Smooth muscle cell (in vitro differentiated cells): ENCODE results near the gene COL2A1. TPM values are rescaled to one million over a fixed set of nuclear protein-coding genes. Genes with fewer than 3 reads are reported as not detected.

Source experiments
- DNase-seq: peaks from one replicate; lab custom pipeline; 2025; ENCODE audit not compliant: unreplicated experiment; lab: John Stamatoyannopoulos, UW
- H2AFZ ChIP-seq: fragments of 200-600 bp; sonication (generic); 2 replicates; pipeline ENCODE4 v1.6.0; 2016; ENCODE audit warnings: antibody characterized with exemption, low read depth, mild to moderate bottlenecking
- H3F3A ChIP-seq: fragments of 200-600 bp; sonication (generic); 2 replicates; pipeline ENCODE4 v1.6.0; 2017; ENCODE audit warnings: antibody characterized with exemption, low read depth
- H3K27ac ChIP-seq: fragments of 200-600 bp; sonication (generic); 2 replicates; pipeline ENCODE4 v1.5.1; 2016; ENCODE audit warnings: low read depth, mild to moderate bottlenecking
- H3K27me3 ChIP-seq: fragments of 200-600 bp; sonication (generic); 2 replicates; pipeline ENCODE4 v1.6.1; 2016; ENCODE audit warnings: low read depth, mild to moderate bottlenecking
- H3K36me3 ChIP-seq: fragments of 200-600 bp; sonication (generic); 2 replicates; pipeline ENCODE4 v1.5.1; 2016; ENCODE audit warnings: low read depth
- H3K4me1 ChIP-seq: fragments of 200-600 bp; sonication (generic); 2 replicates; pipeline ENCODE4 v1.5.1; 2016; ENCODE audit warnings: low read depth
- H3K4me2 ChIP-seq: fragments of 200-600 bp; sonication (generic); 2 replicates; pipeline ENCODE4 v1.6.0; 2016; ENCODE audit warnings: mild to moderate bottlenecking
- H3K4me3 ChIP-seq: fragments of 200-600 bp; sonication (generic); 2 replicates; pipeline ENCODE4 v1.5.1; 2016; ENCODE audit warnings: mild to moderate bottlenecking
- H3K79me2 ChIP-seq: fragments of 200-600 bp; sonication (generic); 2 replicates; pipeline ENCODE4 v1.6.0; 2016; ENCODE audit warnings: low read depth, mild to moderate bottlenecking
- H3K9ac ChIP-seq: fragments of 200-600 bp; sonication (generic); 2 replicates; pipeline ENCODE4 v1.6.0; 2016; ENCODE audit warnings: low read depth
- H3K9me3 ChIP-seq: fragments of 200-600 bp; sonication (generic); replicated peaks from 2 replicates; pipeline ENCODE4 v1.5.1; 2016; ENCODE audit warnings: low read depth
- H4K20me1 ChIP-seq: fragments of 200-600 bp; sonication (generic); 2 replicates; pipeline ENCODE4 v1.6.0; 2016; ENCODE audit warnings: low read depth
- CTCF ChIP-seq: fragments of 200-600 bp; sonication (generic); IDR thresholded peaks from 2 replicates; pipeline ENCODE4 v1.5.1; 2017; ENCODE audit warnings: borderline replicate concordance, mild to moderate bottlenecking, antibody characterized with exemption; ENCODE audit not compliant: insufficient read depth, poor library complexity, severe bottlenecking
- WGBS: methylation state at CpG from one replicate; pipeline ENCODE4 v1.1.7; 2016; ENCODE audit warnings: low lambda C conversion rate; 5-methylcytosine and 5-hydroxymethylcytosine counted together
- polyA plus RNA-seq: library from polyadenylated mRNA; unstranded; fragments of >200 nt; fragmentation: Nextera tagmentation; extraction: Ambion mirVana; gene quantifications from 2 replicates; pipeline ENCODE4 v1.2.1, GENCODE V29; 2016
- total RNA-seq: library from RNA; depleted of rRNA; stranded (reverse); fragments of >200 nt; gene quantifications from 2 replicates; pipeline ENCODE4 v1.2.3, GENCODE V29; 2014

COL2A1 gene
- total and polyA plus RNA-seq, 2 experiments from 2014 or later, result 1.6 to 8.6 TPM

DNA sequence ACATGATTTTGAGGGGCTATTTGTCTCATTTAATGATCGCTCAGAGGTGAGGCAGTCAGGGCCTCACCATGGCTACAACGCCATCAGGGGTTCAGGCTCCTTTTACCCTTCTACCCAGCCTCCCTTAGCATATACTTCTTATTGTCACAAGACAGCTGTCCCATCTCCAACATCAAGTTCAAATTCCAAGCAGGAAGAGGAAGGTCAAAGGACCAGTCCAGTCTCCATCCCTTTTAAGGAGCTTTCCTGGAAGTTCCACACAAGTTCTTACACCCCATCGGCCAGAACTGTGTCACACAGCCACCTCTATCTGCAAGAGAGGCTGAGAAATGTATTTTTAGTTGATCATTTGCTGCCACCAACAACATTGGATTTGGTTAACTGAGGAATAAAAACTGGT, 49.2 kb downstream of the COL2A1 start:
- Histone ChIP-seq H3K4me3 (no peak overlapping the region), H3K27me3 (no peaks in the 10 kb centered on the region), H3K4me2 (no peak overlapping the region), H3K9ac (no peak overlapping the region), H3K27ac (no peak overlapping the region), H3F3A (no peaks in the 10 kb centered on the region), H3K36me3 (no peaks in the 10 kb centered on the region), H3K79me2 (no peaks in the 10 kb centered on the region), H3K4me1 (no peaks in the 10 kb centered on the region), H3K9me3 (no peaks in the 10 kb centered on the region), H2AFZ (no peak overlapping the region), H4K20me1 (no peaks in the 10 kb centered on the region)
- 87% methylated on average over 3 of the region's 3 CpGs for WGBS
- no peak for TF ChIP-seq CTCF
- no peak for DNase-seq

- Histone ChIP-seq H3K36me3 (no peaks in the 10 kb centered on the region), H3F3A (no peaks in the 10 kb centered on the region), H3K9me3 (no peaks in the 10 kb centered on the region), H3K9ac (no peak overlapping the region), H3K4me1 (no peaks in the 10 kb centered on the region), H3K79me2 (no peaks in the 10 kb centered on the region), H3K4me2 (no peak overlapping the region), H3K4me3 (no peak overlapping the region), H2AFZ (no peak overlapping the region), H3K27me3 (no peaks in the 10 kb centered on the region), H3K27ac (peak overlapping the region; percentile 23), H4K20me1 (no peaks in the 10 kb centered on the region)
- DNase-seq, result no peak
- WGBS, result 33% methylated on average over 4 of the region's 4 CpGs
- TF ChIP-seq CTCF, result no peak
Observed at GRCh38 chr12:47954467-47955045, 49.7 kb downstream of the COL2A1 start.

DNA sequence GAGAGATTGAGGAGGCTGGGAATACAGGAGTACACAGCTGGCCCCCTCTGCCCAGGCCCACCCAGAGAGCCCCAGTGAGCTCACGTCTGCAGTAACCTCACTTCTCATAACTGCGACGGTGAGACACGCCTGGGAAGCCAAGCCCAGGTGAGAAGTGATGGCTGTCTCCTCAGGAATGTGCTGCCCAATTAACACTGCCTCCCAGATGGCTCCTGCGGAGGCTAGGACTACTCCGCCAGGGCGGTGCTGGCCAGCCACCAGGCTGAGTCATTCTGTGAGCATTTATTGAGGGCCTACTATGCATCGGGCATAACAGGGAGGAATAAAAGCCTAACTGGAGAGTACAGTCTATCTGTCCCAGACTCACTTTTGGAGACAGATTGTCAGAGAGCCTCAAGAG, 50.2 kb downstream of the COL2A1 start:
- no peaks in the 10 kb centered on the region for H3K4me1 ChIP-seq
- H3K27ac ChIP-seq, result no peak overlapping the region
- no peaks in the 10 kb centered on the region for H3K36me3 ChIP-seq
- no peaks in the 10 kb centered on the region for H3K27me3 ChIP-seq
- no peak overlapping the region for H2AFZ ChIP-seq
- DNase-seq, result no peak
- no peaks in the 10 kb centered on the region for H3F3A ChIP-seq
- TF ChIP-seq CTCF, result no peak
- H3K4me3 ChIP-seq, result no peak overlapping the region
- H3K4me2 ChIP-seq, result no peak overlapping the region
- H3K9ac ChIP-seq, result no peak overlapping the region
- no peaks in the 10 kb centered on the region for H4K20me1 ChIP-seq
- no peaks in the 10 kb centered on the region for H3K79me2 ChIP-seq
- no peaks in the 10 kb centered on the region for H3K9me3 ChIP-seq
- 34% methylated on average over 8 of the region's 8 CpGs for WGBS

DNA sequence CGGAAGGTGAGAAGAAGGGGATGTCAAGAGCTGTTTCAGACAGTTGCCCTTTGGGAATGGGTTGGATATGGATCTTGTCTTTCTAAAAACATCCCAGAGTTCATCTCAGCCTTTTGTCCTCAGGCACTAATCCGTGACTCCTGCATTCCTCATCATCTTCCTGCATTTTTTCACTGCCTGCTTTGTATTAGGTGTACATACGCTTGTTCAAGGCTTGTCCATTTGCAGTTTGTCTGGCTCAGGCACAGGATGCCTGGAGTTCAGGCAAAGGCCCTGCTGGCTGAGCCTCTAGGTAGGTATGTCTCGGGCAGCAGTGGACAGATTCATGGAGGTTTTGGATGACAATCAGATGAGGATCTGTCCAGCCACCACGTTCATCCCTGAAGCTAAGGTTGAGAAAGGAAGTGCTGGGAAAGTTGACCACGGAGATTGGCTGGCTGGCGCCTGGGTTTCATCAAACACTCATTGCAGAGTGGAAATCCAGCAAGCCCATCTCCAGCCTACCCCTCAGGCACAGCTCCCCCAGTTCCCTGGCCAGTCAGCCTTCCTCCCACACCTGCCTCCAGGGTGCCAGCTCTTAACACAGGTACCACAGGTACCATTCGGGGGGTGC, 53.3 kb downstream of the COL2A1 start:
- WGBS, result 66% methylated on average over 8 of the region's 8 CpGs
- no peak for TF ChIP-seq CTCF

More for the DNA sequence above, 53.3 kb downstream of the COL2A1 start:
- Histone ChIP-seq H2AFZ (no peak overlapping the region), H3K9me3 (no peaks in the 10 kb centered on the region), H3K4me1 (no peaks in the 10 kb centered on the region), H3K27me3 (no peaks in the 10 kb centered on the region), H3K4me2 (no peak overlapping the region), H4K20me1 (no peaks in the 10 kb centered on the region), H3K27ac (no peak overlapping the region), H3K36me3 (no peaks in the 10 kb centered on the region), H3K9ac (no peak overlapping the region), H3F3A (no peaks in the 10 kb centered on the region), H3K4me3 (no peak overlapping the region), H3K79me2 (no peaks in the 10 kb centered on the region)
- no peak for DNase-seq
